GM12801 (cell line): ENCODE data around the gene CDH4.

ENCODE experiments used
- CTCF ChIP-seq: IDR thresholded peaks from one replicate; pipeline ENCODE4 v1.5.1; 2011; ENCODE audit warnings: control low read depth; ENCODE audit not compliant: insufficient read length; ENCODE audit errors: extremely low read depth

CDH4 gene

DNA sequence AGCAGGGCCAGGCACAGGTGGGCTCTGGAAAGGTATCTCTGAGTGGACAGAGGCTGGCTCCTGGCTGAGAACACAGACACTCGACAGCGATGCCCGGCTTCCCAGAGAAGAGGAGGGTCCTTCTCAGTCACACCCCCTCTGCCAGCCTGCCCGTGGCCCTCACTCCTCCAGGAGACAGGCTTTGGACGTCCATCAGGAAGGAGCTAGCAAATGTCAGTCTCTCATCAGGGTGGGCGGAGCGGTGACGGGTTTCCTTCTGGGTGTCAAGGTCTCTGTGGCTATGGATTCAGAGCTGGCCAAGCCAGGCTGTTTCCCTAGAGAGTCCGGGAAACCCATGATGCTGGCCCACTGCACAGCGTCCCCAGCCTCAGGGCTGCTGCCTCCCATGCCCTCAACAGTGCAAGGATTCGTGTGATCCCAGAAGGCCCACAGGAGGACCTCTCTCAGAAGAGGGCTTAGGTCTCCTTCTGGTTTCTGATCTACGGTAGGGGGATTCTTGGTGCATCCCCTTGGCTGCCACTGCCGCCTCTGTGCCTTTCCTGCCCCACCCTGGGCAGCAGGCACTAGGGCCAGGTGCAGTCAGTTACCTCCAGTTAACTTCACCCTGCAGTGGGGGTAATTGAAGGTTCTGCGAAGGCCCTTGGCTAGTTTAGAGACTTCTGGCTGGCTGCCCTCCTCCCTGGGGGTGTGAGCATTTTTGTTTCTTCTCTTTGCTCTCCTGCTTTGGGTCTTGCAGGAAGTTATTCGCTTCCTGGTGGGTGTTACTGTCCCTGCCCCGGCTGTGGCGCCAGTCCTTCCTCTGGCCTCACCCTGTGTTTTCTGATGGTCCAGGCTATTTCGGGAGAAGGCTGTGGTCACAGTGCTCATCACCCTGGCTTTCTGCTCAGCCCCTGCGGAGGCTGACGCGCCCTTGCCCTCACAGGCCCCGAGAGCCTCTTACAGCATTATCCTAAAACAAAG is 80.2 kb downstream of the CDH4 start:
- no peak for TF ChIP-seq CTCF

DNA sequence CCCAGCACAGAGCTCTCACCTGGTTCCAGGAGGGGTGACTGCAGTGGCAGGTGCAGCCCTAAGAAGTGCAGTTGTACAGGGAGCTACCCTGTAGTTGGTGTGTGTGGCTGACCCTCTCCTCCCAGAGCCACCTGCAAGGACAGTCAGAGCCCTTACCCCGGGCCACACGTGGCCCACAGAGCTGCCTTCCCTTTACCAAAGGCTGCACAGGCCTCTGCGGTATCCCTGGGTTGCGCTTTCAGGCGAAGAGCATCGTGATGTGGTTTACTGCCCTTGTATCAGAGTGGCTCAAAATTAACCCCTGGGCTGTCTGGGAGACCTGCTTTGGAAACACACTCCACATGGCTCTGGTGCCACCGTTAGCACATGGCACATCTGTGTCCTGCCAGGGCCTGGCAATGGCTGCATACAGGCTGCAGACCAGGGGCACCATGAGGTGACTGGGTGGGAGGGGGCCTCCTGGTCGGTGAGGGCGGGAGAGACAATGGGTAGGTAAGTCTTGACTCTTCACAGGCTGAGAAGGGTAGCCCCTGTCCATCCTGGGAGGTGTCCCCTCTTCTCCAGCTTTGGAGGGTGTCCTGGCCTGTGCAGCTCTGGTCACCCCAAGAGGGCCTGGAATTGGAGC is 81.5 kb downstream of the CDH4 start:
- TF ChIP-seq CTCF, result no peak

- TF ChIP-seq CTCF, result no peak
Measured at GRCh38 chr20:61340157-61340556, 88.1 kb downstream of the CDH4 start.

- TF ChIP-seq CTCF, result no peak
Measured at GRCh38 chr20:61341605-61342004, 89.5 kb downstream of the CDH4 start.

DNA sequence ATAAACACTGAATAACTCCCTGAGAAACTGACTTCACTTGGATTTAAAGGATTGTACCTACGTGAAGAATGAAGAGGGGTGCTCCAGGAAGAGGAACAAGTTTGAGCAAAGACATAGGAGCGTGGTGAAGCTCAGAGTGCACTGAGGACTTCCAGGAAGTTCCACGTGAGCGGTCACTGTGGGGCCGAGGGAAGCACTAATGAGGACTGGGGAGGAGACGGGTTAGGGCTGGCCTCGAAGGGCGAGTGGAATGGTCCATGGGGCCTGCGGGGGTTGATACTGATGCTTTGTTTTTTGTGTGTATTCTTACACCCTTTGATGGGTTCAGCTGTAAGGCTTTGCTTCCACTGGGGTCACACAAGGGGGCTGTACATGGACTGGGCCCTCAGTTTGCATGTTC is 91.9 kb downstream of the CDH4 start:
- TF ChIP-seq CTCF, result no peak

- TF ChIP-seq CTCF, result no peak
Measured at GRCh38 chr20:61345656-61346055, 93.6 kb downstream of the CDH4 start.

DNA sequence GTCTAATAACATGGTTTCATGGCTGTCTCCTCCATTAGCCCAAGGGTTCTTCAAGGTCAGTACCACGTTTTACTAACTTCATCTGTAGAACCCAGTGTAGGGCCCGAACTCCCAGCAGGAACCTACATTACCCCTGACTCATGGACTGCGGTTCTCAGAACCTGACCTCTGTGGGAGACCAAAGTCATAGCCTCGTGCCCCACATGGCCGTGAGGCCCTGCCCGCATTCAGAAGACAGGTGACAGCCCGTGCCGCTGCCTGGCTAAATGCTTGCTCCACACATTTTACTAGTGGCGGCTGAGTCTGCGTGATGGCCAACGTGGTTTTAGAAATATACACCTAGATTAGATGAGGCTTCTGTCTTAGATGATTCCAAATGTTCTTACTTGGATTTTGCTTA is 94.9 kb downstream of the CDH4 start:
- no peak for TF ChIP-seq CTCF
